Activated CD8-positive, alpha-beta memory T cell treated with anti-CD3 and anti-CD28 coated beads for 1 hour (primary cell): ENCODE data around the gene ULBP2.
"Not testable (repeated sequence)": the region's sequence is repeated elsewhere in the genome, so short reads cannot be mapped to it uniquely, and the experiment has no call there.

Experiments
- DNase-seq, 2 donors: peaks; one replicate each; pipeline ENCODE4 v3.0.0-alpha.2; 2020; ENCODE audit warnings: low read depth in 1 of 2; ENCODE audit errors: extremely low read depth in 1 of 2

ULBP2 gene

DNA sequence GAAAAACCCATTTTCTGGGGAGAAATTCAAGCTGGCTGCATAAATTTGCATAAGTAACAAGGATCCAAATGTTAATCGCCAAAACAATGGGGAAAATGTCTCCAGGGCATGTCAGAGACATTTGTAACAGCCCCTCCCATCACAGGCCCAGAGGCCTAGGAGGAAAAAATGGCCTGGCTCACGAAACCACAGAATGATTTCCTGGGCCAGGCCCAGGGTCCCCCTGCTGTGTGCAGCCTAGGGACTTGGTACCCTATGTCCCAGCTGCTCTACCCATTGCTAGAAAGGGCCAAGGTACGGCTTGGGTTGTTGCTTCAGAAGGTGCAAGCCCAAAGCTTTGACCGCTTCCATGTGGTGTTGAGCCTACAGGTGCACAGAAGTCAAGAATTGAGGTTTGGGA lies 33.3 kb upstream of the ULBP2 start:
- not testable (repeated sequence) for DNase-seq

DNA sequence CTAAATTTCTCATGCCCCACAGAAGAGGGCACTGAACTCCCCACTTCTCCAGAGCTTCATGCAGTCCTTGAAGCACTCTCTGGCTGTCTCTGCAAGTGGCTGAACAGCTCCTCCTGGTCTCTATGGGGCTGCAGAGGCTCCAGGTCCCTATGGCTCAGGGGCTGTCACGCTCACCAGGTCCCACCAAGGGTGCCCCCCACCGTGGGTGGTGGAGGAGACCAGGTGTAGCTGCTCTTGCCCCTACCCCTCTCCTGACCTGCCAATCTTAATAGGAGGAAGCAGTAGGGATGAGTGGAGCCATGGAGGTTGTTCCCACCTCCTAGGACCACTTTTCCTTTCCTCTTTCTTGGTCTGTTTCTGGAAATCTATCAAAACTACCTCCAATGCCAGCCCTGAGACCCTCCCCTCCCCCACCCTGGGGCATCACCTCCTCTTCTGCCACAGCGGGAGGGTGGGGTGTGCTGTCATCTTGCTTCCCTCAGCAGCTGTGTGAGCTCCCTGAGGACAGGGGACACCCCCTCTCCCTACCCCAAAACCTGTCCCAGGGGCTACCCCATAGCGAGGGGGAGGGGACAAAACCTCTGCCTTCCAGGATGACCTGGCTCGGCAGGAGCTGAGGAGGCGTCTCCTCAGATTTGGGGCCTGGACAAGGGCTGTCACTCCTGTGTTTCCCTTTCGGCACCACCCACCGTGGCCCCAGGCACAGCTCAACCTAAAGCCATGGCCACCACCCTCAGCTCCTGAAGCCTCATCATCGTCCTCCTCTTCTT lies 31.9 kb upstream of the ULBP2 start:
- no peak for DNase-seq

DNA sequence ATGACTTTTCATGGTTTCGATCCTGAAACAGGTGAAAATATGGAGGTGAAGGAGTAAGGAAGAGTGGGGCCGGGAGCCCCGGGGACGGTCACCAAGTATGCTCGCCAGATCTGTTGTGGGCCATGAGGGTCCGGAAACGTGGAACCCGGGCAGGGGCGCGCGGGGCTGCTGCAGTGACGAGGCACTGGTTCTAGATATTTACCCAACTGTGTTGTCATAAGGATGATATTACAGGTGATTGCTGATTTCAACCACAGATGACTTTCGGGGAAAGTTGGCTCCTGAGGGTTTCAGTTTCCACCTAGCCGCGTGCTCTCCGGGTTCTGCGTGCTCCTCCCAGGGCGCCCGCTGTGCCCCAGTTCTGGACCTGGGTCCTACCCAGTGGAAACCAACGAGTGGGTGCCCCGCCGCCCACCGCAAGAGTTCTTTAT lies 31.1 kb upstream of the ULBP2 start:
- no peak for DNase-seq

DNA sequence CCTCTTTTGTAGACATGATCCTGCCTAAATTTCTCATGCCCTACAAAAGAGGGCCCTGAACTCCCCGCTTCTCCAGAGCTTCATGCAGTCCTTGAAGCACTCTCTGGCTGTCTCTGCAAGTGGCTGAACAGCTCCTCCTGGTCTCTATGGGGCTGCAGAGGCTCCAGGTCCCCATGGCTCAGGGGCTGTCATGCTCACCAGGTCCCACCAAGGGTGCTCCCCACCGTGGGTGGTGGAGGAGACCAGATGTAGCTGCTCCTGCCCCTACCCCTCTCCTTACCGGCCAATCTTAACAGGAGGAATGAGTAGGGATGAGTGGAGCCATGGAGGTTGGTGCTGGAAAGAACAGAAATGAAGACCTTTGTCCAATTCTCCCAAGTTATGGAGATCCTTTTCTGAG lies 29.1 kb upstream of the ULBP2 start:
- not testable (repeated sequence) for DNase-seq

DNA sequence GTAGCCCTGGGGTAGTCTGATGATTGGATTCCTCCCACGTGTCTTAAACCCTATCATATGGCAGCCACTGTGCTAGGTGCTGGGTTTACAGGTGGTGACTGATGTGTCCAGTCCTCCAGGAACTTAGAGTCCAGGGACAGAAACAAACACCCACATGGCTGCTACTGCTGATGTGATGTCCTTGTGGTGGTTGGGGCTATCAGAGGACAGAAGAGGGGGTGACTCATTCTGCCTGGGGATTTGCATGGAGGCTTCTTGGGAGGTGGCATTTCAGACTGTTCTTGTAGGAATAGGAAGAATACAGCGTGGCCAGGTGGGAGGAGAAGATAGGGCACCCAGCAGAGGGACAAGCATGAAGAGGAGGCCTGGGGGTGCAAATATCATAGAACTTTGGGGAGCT lies 28.7 kb upstream of the ULBP2 start:
- no peak for DNase-seq

DNA sequence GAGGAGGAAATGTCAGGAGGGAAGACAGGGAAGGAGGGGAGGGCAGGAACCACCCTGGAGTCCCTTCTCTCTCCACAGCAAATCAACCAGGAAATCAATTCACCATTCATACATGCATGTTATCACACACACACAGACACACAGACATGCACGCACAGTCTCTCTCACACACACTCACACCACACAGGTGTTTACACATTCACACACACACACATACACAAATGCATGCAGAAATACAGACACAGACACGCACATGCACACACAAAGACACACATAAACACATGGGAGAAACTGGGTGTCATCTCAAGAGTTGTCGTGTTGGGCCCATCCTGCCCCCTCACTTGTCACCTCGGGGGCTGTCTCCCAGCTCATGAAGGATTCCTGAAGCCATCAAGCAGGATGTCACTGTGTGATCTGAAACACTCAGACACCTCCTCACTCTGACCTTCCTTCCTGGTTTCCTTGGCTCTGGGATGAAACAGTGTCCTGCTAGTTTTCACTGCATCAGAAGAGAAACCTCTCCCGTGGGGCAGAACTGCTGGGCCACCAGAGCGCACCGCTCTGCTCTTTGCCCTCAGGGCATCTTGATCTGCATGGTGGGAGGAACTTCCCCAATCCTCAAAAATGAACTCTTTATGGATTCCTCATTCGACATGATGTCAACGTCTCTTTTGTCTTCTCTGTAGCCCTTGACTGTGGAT lies 28.1 kb upstream of the ULBP2 start:
- no peak for DNase-seq

DNA sequence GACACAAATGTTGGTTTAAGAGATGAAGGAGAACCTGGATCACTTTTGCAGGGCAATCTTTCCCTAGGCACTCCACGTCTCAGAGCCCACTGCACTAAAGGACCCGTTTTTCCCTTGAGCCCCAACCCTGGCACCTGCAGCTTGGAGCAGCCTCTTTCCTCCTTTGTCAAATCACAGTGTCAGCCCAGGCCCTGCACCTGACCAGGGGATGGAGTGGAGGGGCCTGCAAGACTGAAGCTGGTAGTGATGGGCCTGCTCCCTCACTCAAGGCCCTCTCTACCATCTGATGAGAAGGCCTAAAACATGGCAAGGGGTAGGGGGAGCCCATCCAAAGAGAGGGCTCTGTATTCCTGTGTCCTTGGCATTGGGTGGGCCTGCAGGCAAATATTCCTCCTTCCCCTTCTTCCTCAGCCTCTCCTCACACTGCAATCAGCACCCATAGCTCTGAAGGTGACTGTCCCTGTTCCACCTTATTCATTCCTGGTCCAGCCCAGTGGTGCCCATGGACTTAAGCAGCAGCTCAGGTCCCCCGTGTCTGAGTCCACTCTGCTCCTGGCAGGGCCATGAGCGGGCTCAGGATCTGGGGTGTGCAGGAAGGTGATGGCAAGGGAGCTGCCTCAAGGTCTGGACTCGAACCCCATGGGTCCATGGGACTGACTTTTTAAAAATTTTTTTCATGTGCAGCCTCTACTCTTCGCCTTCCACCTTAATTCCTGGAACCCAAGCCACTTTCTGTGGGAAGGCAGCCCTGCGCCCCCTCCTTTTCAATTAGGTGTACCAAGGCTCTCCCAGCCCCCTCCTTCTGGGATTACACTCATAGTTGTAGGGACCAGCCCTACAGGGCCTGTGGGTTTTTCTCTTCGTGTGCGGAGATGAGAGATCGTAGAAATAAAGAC lies 25.6 kb upstream of the ULBP2 start:
- no peak for DNase-seq

DNA sequence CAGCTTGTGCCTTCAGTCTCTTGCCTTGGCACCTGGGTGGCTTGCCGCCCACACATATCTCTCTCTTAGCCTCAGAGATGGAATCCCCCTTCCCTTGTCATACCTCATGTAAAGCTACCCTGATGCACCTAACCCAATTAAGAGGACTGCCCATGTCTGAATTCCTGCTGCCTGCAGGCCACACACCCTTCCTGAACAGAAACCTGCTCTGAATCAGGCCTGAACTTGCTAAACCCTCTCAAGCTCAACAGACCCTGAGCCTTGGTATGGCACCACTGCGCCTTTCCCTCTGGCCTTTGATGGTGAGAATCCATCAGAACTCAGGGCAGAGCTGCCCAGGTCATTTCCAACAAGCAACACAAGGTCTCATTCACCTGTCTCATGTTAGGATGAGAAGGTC lies 24.1 kb upstream of the ULBP2 start:
- DNase-seq = no peak

DNA sequence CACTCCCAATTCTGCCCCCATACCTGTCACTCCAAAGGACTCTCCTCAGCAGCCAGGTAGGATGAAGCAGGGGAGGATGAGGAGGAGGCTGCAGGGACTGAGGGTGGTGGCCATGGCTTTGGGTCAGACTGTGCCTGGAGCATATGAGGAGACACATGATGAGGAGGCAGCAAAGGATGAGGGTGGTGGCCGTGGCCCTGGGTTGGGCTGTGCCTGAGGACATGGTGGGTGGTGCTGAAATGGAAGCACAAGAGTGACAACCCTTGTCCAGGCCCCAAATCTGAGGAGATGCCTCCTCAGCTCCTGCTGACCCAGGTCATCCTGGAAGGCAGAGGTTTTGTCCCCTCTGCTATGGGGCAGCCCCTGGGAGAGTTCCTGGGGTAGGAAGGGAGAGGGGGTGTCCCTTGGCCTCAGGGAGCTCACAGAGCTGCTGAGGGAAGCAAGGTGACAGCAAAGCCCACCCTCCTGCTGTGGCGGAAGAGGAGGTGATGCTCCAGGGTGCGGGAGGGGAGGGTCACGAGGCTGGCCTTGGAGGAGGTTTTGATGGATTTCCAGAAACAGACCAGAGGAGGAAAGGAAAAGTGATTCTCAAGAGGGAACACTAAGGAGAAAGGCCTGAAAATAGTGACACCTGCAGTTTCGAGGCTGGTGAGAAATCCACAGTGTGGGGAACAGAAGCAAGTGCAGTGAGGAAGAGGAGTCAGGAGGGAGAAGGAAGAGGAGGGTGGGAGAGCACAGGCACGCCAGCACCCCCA lies 23.5 kb upstream of the ULBP2 start:
- no peak for DNase-seq

DNA sequence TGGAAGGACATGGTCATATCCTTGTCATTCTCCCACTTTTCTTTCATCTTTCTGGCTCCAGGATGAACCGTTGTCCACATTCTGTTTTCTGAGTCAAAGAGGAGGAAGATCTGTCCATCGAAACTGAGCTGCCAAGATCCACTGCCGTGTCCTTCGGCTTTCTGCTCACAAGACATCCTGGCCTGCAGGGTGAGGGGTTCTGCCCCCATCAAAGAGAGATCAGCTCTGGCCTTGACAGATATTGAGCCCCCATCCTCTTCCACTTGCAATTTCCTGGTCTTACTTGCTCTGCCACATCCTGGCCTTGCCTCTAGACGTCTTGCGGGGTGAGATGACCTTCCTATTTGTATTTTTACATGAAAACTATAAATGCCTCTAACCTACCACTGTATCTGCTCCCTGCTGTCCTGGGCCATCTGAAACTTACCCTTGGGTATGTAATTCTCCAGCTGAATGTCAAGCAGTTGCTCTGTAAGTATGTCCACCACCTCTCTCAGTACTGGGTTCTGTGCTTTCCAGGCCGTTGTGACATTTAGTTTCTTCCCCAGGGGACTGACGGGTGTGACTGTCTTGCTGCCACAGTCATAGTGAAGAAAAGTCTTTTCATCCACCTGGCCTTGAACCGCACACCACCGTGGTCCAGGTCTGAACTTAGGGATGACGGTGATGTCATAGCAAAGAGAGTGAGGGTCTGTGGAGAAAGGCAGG lies 22.5 kb upstream of the ULBP2 start:
- not testable (repeated sequence) for DNase-seq

DNA sequence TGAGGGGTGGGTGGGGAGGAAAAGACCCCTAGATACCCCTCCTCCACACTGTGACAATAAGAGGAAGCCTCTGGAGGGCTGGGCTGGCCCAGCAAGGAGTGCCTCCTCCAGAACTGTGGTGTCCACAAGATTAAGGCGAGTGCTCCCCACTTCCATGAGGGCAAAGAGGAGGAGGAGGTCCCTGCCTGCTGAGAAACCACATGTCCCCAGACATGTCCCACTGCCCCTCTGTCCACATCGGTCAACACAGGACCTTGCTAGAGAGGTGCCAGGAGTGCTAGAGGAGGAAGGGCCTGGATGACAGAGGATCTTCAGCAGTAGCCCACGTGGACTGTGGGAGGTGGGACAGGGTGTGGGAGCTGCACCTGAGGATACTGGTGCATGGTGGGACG lies 22.0 kb upstream of the ULBP2 start:
- DNase-seq = no peak

DNA sequence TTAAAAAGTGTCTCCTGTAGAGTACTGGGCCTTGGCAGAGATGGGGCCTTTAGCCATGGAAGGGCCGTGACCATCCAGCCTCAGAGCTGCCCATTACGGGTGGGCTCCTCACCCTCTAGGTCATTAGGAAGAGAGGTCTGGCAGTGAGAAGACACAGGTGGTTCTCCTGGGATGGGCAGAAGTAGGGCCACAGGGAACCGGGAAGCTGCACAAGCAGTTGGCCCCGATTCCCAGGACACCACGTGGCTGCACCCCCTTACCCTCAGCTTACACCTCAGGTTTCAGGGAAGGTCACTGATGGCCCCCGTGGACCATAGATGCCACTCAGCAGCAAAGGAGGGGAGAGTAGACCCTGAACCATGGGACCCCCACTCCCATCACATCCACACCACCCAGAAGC lies 20.5 kb upstream of the ULBP2 start:
- no peak for DNase-seq

DNA sequence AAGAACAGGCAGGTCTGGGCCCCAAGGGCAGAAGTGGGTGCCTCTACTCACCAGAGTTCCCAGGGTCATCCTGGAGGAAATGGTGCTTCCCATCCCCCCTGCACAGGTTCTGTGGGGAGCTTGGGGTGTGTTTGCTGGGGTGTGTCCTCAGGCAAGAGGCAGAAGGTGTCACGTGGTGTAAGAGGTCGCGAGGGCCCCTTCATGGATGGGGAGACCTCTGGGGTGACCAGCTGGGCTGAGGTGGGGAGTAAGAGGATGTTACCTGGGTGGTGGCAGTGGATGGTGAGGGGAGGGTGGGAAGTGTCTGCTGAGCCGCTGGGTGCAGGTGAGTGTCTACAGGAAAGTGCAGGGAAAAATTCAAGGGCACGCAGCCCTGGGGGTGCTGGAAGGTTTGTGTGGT lies 19.7 kb upstream of the ULBP2 start:
- DNase-seq = not testable (repeated sequence)

DNA sequence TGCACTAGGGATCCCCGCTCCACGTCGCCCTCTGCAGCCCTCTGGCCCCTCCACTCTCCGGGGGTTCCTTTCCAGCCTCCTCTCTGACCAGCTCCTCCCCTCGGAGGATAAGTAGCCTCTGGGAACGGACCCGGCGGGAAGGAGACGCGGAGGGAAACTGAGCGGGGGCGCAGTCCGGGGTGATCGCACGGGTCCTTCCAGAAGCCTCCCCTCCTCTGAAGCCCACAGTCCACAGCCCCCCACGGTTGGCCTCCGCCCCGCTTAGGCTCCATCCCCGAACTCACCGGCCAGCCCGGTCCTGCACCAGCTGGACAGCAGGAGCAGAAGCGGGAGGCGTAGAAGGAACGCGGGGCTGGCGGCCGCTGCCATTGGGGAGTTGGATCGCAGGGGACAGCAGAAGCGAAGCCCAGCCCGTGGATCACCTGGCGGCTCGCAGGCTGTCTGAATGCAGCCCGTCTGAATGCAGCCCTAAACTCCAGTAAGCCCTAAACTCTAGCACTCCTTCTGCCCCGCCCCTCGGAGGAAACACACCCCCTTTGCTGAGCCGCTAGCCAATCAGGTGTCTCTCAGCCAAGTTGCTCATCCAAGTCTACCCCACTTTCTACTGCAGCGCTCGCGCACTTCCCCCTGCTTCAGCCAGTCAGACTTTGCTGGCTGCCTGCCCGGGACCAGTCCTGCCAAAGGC lies 19.0 kb upstream of the ULBP2 start, which contains the start of gene RAET1G:
RAET1G (minus strand) TSS at position 480 of the 685 bp plus-strand sequence; CDS start at position 369, 111 bp downstream.
- peak; percentile 56 to 75 for DNase-seq

DNA sequence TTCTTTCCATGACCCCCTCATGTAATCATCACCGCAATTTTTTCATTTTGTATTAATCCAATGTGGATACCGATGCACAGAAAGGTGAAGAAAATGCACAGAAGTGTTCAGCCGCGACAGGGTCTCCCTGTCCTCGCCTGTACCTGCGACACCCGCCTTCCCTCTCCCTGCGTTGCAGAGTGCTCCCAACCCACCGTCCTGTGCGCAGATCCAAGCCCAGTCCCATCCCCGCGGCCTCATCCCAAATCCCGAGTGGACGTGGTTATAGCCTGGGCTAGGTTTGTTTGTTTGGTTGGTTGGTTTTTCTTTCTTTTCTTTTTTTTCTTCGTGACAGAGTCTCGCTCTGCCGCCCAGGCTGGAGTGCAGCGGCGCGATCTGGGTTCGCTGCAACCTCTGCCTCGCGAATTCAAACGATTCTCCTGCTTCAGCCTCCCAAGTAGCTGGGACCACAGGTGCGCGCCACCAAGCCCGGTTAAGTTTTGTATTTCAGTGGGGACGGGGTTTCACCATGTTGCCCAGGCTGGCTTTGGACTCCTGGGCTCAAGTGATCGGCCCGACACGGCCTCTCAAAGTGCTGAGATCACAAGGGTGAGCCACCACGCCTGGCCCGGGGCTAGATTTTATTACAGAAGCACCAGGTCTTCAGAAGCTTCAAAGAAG lies 18.4 kb upstream of the ULBP2 start:
- DNase-seq = no peak

DNA sequence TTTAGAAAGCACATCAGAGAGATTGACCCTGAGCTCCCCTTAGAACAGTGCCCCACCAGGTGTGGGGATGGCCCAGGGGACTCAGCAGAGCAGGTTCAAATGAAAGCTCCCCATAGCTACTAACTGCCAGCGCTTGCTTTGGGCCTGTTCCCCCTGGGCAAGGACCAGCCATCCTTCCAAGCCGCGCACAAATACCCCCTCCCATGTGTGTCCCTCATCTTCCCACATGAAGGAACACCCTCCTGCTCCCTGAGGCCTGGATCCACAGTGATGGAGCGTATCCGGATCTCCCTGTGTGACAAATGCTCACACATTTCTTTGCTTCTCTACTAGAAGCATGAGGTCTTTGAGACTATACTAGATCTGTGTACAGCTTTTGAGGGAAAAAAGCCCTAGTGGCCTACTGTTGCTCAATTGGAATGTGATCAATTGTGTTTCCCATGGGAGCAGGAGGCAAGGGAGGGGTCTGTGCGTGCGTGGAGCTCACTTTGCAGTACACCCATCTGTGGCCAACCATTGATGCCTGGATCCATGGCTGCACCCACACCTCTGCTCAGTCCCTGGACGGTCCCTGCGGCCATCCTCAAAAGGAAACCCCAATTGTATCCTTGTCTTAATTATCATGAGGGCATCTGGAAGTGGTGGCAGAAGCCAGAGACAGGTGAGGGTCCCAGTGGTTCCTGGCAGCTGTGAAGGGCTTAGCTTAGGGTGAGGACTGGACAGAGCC lies 17.4 kb upstream of the ULBP2 start:
- no peak for DNase-seq

DNA sequence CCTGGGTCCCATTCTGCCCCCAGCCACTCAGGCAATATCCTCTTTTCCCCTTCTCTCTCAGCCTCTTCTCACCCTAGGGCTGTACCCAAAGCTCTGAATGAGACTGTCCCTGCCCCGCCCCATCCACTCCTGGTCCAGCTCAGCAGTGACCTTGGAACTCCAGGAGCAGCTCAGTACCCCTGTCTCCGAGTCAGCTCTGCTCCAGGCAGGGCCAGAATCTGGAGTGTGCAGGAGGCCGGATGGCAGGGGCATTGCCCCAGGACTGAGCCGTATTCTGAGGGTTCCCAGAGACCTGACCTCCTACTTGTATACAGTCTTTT lies 16.9 kb upstream of the ULBP2 start:
- no peak for DNase-seq

DNA sequence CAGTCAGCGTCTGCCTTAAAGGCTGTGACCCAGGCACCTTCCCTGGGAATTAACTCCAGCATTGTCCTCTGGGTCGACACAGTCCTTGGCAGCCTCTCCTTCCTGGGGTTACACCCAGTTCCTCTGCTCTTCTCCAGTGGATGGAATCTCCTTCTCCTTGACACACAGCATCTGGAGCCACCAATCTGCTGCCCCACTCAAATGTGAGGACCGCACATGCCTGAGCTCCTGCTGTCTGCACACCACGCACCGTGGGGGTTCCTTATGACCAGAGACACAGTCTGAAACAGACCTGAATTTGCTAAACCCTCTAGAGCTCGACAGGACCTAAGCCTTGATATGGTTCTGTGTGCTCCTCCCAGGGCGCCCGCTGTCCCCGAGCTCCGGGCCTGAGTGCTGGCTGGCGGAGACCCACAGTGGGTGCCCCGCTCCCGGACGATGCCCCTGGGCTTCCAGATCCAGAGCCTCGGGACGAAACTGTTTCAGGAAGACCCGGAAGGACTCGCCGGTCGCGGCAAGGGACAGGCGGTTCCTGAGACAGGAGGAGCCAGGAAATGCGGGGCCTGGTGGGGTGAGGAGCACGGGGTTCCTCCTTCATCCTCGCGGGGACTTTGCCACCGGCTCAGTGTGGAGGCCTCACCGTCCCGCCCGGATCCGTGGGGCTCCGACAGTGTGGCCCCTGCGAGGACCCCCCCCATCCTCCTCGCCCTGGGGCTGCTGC lies 16.4 kb upstream of the ULBP2 start:
- DNase-seq = no peak
